Uterus (tissue), 2 donors: ENCODE measurements around the gene GOLGA3.

Source experiments
- CTCF ChIP-seq, 4 experiments: fragments of 200-600 bp in 2 of 4; fragments of 450-650 bp in 2 of 4; sonication (generic) in 2 of 4; IDR thresholded peaks; one replicate each; pipeline ENCODE4 v1.5.1; 2016 to 2019; ENCODE audit warnings: antibody characterized with exemption in 4 of 4, mild to moderate bottlenecking in 2 of 4, moderate library complexity in 1 of 4
- POLR2A ChIP-seq, 2 donors: fragments of 450-650 bp; IDR thresholded peaks; one replicate each; pipeline ENCODE4 v1.6.1; 2016; ENCODE audit warnings: antibody characterized with exemption in 2 of 2, mild to moderate bottlenecking in 1 of 2, moderate library complexity in 1 of 2

DNA sequence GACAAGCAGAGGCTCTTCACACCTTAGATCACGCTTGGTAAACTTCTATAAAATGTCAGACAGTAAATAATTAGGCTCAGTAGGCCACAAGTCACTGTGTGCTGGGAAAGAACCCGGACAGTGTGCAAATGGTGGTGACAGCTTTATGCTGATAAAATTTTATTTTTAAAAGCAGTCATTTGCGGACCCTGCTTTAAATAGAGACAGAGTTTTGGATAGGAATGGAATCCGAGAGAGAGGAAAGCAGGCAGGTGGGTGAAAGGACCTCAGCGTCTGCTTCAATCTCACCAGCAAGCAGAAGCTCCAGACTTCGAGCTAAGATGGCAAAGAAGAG lies 88.4 kb downstream of the GOLGA3 start:
- no peak for TF ChIP-seq CTCF (IDR thresholded peaks at IDR 0.05)
- no peak for TF ChIP-seq POLR2A (IDR thresholded peaks at IDR 0.05)
